ENCODE measurements around the gene CHD9.

The CHD9 gene

GRCh38 chr16:53075461-53075860 lies 20.7 kb downstream of the CHD9 start:
- peak; percentile 63 for DNase-seq

GRCh38 chr16:53078247-53078646 lies 23.5 kb downstream of the CHD9 start:
- DNase-seq: no peak

- DNase-seq: no peak
These were observed 24.1 kb downstream of the CHD9 start for GRCh38 chr16:53078765-53079485.

- DNase-seq: no peak
These were observed 25.7 kb downstream of the CHD9 start for GRCh38 chr16:53080345-53081031.

- no peak for DNase-seq
These were observed 26.2 kb downstream of the CHD9 start for GRCh38 chr16:53081032-53081424.

- no peak for DNase-seq
These were observed 27.1 kb downstream of the CHD9 start for GRCh38 chr16:53081686-53082407.

GRCh38 chr16:53082509-53082908 lies 27.7 kb downstream of the CHD9 start:
- DNase-seq: no peak

- DNase-seq: no peak
These were observed 28.3 kb downstream of the CHD9 start for GRCh38 chr16:53083119-53083518.

GRCh38 chr16:53084141-53084541 lies 29.4 kb downstream of the CHD9 start:
- DNase-seq: no peak

- no peak for DNase-seq
These were observed 30.0 kb downstream of the CHD9 start for GRCh38 chr16:53084746-53085334.

GRCh38 chr16:53085369-53085843 lies 30.6 kb downstream of the CHD9 start:
- no peak for DNase-seq

GRCh38 chr16:53085931-53086421 lies 31.2 kb downstream of the CHD9 start:
- no peak for DNase-seq

GRCh38 chr16:53087101-53087500 lies 32.3 kb downstream of the CHD9 start:
- no peak for DNase-seq

GRCh38 chr16:53089434-53090285 lies 34.9 kb downstream of the CHD9 start:
- DNase-seq: no peak

- DNase-seq: no peak
These were observed 35.4 kb downstream of the CHD9 start for GRCh38 chr16:53090286-53090590.

GRCh38 chr16:53090591-53091411 lies 36.0 kb downstream of the CHD9 start:
- peak; percentile 81 for DNase-seq

GRCh38 chr16:53091466-53092211 lies 36.8 kb downstream of the CHD9 start:
- DNase-seq: peak; percentile 93

- DNase-seq: no peak
These were observed 37.5 kb downstream of the CHD9 start for GRCh38 chr16:53092284-53092683.

GRCh38 chr16:53093162-53093744 lies 38.5 kb downstream of the CHD9 start:
- no peak for DNase-seq

GRCh38 chr16:53094013-53094630 lies 39.3 kb downstream of the CHD9 start:
- peak; percentile 62 for DNase-seq

All from suppressor macrophage treated with lipopolysaccharide for 4 hours (primary cell).